ENCODE results near the gene BACH2.
"Not testable (repeated sequence)": the region's sequence is repeated elsewhere in the genome, so short reads cannot be mapped to it uniquely, and the experiment has no call there.

- not testable (repeated sequence) for TF ChIP-seq CHD1 (IDR thresholded peaks at IDR 0.05; ENCODE audit: low read depth, low read length); CTCF (conservative IDR thresholded peaks at IDR 0.05; ENCODE audit: low read depth, low read length); RAD21 (IDR thresholded peaks at IDR 0.05; ENCODE audit: low read length); USF2 (IDR thresholded peaks at IDR 0.05; ENCODE audit: low read depth, low read length); ELK1 (IDR thresholded peaks at IDR 0.05; ENCODE audit: borderline replicate concordance, low read depth, low read length); NFE2L2 (IDR thresholded peaks at IDR 0.05; ENCODE audit: low read depth, low read length); MAZ (IDR thresholded peaks at IDR 0.05; ENCODE audit: borderline replicate concordance, low read depth, low read length); BHLHE40 (IDR thresholded peaks at IDR 0.05; ENCODE audit: low read depth, low read length); FOS (IDR thresholded peaks at IDR 0.05; ENCODE audit: low read depth, low read length); MXI1 (IDR thresholded peaks at IDR 0.05; ENCODE audit: borderline replicate concordance, low read depth, low read length); POLR2A (IDR thresholded peaks at IDR 0.05; ENCODE audit: low read depth, low read length); CEBPB (IDR thresholded peaks at IDR 0.05; ENCODE audit: low read depth, low read length); SMC3 (IDR thresholded peaks at IDR 0.05; ENCODE audit: low read depth, low read length); RCOR1 (IDR thresholded peaks at IDR 0.05; ENCODE audit: insufficient replicate concordance, low read length)
Observed at GRCh38 chr6:90128687-90129086, 168.0 kb downstream of the BACH2 start.
